Activated T-helper 1 cell treated with Interleukin-2 at 50 U/mL for 16 hours (primary cell): ENCODE data around the gene SH2D4B.

Experiments used
- DNase-seq: peaks from one replicate; pipeline ENCODE4 v3.0.0-alpha.2; 2020; ENCODE audit warnings: low read depth

SH2D4B gene

DNA sequence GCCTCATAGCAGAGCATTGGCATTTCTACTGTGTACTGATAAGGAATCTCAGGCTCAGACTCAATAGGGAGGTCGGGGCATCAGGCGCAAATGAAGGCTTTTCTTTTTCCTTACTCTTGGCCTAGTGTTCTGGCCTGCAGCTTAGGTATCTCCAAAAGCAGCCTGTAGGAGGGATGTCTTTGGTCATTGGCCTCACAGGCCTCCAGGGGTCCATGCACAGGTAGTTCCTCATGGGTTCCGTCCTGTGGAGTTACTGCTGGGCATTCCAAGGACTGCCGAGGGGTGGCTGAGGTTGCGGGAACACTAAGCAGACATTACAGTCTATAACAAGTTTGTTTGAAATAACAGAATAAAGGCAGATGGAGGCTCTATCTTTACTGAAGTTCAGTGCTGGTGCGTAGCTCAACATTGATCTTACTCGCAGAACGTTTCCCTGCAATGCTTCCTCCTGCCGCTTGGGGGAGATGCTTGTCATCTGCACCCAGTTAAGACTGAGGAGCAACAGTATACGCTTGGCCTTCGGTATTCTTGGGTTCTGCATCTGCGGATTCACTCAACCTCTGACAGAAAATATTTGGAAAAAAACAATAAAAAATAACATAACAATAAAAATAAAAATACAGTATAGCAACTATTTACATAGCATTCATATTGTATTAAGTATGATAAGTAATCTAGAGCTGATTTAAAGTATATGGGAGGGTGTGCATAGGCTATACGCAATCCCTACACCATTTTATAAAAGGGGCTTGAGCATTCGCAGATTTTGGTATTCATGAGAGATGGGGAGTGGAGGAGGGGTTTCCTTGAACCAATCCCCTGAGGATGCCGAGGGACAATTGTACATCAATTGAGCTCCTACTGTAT, 58.9 kb downstream of the SH2D4B start:
- DNase-seq: no peak

DNA sequence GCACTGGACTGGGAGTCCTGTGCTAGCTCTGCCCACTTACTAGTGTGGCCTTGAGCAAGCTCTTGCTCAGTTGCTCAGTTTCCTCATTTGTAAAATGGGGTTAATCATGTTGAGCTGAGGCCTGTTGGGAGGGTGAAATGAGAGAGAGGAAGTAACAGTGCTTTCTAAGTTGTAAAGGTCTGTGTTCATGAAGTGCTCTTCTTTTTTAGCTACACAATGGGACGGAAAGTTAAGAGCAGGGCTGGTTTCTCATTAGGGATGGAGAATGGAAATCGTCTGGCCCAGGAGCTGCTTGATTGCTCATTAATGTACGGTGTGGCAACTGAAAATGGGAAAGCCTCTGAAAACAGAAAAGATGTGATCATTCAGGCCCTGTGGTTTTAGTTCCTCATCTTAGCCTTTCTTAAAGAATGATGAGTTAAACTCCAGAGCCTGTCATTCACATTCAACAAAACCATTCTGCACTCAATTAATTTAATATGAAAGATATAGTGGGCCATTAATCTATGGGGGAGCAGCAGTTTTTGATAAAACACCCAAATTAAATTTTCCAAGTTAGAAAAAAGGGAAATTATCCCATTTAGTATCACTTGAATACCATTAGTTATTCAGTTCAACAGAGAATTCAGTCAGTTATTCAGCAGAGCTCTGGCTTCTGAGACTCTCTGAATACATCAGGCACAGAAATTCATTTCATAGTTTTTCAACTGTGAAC, 60.5 kb downstream of the SH2D4B start:
- DNase-seq: no peak

DNA sequence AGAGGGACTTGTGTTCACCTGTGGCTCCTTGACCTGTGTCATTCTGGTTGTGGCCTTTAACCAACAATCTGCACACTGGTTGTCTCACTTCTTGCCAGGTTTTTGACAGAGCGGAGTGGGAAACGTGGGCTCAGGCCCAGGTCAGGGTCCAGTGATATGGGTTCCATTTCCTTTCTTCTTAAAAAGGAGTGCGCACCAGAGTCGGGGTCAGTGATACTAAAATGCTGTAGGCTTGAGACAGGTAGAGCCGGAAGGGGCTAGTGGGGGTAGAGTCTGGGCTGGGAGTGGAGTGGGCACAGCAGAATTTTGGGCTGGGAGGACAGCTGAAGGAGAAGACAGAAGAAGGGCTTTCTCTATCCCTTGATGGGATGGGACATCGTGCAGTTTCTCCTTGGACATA, 61.2 kb downstream of the SH2D4B start:
- DNase-seq: no peak

DNA sequence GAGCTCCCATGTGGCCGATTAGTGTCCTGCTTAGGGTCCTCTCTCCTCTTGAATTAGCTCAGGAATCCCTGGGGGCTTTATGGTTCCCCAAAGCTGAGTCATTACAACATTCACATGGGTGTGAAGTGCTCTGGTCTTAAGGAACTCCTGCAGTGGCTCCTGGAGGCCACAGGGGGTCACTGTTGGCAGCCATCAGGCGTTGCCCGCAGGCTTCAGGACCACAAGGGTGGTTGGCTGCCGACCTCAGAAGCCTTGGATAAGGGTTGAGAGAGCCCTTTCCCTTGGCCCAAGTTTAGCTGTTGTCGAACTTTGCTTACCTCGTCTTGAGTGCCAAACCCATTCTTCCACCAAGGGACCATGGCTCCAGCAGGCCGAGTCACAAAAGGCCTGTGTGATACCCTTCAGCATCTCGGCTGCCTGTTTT, 61.7 kb downstream of the SH2D4B start:
- DNase-seq: no peak

DNA sequence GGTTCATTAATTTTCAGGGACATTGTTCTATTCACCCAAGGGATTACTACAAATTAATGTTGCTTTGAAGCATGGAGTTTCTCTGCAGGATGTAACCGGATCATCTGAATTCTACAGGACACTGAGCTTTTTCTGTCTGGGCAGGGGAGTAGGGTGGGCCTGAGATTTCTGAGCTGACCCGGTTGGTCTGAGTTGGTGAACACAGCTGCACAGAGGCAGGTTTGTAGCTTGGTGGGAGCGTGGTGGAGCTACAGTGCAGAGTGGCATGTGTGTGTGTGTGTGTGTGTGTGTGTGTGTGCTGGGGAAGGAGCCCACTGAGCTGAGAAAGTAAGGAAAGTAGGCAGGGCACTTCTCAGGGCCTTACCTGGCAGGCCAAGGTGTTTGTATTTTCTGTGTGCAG, 62.6 kb downstream of the SH2D4B start:
- DNase-seq: no peak

DNA sequence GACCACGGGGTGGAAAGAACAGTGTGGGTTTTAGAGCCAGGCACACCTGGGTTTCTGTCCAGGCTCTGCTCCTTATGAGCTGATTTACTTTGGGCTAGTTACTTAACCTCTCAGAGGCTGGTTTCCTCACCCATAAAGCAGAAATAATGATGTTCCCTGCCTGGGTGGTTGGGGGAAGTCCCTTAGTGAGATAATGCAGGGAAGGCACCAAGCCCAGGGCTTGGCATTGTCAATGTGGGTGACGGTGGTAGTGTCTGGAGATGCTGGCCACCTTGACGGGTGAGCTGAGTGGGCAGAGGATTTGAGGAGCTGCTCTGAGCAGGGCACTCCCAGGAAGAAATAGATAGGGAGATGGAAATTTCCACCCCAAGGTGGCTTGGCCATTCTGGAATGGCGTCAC, 65.2 kb downstream of the SH2D4B start:
- DNase-seq: no peak

DNA sequence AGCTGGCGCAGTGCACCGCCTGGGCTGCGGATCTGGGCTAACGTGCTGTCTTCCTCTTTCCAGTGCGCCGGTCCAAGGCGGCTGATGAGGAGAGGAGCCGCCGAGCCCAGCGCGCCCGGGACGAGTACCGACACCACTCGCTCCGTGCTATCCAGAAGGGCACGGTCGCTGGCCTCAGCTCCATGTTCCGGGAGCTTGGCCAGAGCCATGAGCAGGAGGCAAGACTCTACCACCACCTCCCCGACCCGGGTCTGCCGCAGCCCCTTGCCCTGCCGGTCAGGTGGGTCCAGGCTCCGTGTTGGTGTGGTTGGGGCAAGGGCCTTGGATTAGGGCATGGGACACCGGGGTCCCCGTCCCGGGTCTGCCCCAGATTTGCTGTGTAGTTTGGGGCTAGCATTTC, 65.8 kb downstream of the SH2D4B start:
- DNase-seq: no peak

DNA sequence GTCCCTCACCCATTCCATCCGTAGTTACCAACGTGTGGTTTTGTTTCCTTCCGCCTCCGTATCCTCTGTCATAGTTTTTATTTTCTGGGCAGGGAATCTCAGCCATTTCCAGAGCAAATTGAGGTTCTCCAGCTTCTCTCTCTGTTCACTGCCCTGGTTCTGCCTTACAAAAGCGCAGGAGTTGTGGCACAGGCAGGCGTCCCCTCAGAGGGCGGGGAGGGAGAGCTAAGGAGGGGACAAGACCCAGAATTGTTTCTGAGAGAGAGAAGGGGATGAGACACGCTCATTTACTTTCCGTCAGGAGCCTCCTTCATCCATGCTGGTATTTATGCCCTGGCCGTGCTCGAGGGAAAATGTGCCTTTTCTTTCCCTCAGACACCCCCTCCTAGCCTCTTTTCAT, 71.0 kb downstream of the SH2D4B start:
- no peak for DNase-seq

DNA sequence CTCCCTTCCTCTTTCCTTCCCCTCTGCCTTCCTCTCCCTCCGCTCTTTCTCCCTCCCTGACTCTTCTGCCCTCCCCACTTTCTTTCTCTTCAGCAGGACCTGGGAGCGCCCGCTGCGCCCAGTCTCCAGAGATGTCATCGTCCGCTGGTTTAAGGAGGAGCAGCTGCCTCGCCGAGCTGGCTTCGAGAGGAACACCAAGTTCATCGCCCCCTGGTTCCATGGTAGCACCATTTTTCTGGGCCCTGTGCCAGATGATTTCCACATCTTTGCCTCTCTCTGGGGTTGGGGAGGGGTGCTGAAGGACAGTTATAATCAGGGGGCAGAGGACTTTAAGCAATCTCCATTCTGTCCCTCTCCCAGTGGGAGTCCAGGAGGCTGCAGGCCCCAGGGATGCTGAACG, 71.6 kb downstream of the SH2D4B start:
- no peak for DNase-seq

DNA sequence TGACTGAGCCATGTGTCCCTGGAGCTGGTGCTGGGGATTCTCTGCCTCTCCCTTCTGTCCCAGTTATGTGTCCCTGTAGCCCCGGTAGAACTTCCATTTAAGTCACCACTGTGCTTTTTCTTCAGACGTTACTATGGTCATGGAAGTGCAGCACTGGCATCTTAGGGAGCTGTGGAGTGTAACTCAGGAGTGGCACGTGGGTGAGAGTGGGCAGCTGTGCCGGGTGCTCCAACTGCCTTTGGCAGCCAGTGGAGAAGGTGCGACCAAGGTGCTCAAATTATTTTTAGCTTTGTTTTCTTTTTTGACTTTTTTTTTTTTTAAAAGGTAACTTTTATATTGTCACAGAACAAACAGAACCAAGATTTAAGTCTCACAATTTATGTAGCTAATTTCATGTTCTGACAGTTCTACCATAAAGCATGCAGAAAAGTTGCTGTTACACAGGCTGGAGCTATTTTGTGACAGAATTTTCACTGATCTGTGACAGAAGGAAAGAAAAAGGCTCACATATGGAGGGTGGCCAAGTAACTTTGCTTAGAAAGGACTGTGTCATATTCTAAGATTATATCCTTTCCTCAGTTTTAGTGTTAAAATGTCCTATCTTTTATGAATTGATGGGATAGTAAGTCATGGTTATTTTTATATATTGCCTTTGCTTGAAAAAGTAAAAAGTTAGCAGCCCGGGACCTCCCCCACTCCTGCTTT, 73.9 kb downstream of the SH2D4B start:
- DNase-seq: no peak

DNA sequence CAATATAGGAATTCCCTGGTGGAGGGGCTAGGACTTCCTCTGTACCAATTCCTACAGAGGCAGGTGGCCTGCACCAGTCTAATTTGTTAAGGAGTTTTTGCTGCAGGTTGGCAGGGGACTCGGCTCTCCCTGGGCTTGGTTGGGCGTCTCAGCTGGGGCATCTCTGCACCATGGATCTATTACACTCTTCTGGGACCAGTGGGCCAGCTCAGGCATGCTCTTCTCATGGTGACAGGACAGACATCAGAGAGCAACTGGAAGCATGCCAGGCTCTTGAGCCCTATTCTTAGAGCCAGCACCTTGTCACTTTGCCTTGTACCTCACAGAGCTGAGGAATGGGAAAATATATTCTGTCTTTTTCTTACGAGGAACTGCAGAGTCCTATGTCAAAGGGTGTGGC, 74.6 kb downstream of the SH2D4B start:
- no peak for DNase-seq

DNA sequence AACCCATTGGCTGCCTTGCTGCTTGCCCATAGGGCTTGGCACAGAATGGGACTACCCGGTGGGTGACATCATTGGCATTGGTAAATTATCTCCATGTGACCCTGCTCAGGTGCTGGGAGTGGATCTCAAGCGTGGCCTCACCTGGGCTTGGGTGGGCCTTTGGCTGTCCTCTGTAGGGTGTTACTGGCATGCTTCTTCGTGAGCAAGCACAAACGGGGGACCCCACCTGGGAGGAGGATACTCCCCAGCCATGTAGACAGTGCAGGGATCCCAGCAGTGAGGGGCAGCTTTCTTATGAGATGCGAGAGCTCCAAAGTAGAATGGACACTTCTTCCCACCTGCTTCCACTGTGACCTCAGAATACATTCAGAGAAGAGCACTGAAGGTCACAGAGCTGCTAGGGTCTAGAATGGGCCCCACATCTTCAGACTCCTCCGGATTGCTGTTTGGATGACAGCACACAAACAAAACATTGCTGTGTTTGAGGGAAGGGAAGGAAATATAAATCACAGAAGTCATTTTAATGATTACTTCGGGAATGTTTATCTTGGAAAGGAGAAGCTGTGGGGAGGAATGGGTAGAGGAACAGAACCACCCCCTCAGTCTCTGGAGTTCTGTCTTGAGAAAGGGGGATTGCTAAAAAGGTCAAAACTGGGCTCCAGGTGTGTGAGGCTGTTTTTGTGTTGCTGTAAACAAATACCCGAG, 75.9 kb downstream of the SH2D4B start:
- no peak for DNase-seq

DNA sequence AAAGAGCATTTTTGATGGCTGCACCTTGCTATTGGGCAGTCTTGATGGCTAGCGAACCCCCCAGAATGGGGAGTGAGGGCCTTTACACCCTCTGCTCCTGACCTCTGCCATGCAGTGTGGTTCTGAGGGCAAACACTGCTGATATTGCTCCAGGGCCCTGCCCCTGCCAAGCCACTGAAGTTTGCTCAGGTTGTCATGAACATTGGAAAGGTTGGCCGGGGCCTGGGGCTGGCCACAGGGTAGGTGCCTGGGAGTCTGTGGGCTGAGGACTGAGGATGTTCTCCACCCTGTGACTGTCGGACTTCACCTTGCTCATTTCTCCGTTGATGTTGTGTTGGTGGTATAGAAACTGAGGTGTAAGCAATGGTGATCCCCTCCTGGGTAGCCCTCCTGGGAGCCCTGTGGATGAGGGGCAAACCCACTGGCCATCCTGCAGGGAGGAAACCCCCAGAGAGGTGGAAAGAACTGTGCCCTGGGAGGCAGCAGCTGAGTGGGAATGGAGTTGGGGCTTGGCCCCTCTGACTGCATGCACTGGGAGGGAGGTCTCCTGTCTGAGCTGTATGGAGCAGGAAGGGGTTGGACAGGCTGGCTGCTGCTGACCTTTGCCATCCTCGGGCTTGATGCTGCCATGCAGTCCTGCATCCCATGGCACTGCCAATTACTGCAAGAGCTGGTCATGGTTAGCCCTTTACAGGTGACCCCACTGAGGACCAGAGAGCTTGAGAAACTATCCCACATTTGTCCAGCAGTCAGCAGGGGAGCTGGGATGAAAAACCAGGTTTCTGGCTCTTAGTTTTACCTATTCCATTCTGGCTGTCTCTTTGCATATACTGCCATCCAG, 77.1 kb downstream of the SH2D4B start:
- no peak for DNase-seq

DNA sequence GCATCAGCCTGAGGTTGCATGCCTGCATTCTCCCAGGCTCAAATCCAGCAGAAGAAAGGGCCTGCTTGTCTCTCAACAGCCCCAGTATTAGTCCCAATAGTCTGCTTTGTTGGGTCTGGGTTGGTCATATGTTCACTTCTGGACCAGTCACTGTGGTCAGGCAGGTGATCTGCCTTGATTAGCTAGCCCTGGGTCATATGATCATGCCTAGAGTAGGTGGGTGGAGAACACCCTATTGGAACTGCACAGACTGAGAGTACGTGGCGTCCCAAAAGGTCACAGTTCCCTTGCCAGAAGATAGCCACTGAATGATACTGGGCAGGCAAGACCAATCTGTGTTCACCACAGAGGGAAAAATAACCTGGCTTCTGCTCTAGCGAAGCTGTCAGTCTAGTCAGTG, 80.1 kb downstream of the SH2D4B start:
- DNase-seq: no peak

DNA sequence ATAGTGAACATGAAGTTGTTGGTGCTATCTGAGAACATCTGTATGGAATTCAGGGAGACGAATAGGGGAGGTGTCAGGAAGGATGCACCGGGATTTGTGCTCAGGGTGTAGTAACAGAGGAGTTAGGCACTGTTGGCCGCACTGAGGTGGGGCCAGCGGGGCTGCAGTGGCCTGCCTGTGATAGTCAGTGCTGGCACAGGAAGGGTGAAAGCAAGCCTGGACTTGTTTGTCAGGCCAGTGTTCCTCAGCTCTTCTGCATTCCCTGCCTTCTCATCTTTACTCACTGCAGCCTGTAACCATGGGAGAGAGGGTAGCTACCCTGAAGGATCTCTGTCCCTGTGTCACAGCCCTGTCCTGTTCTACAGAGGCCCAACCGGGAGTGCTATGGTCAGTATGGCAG, 81.3 kb downstream of the SH2D4B start:
- DNase-seq: no peak

DNA sequence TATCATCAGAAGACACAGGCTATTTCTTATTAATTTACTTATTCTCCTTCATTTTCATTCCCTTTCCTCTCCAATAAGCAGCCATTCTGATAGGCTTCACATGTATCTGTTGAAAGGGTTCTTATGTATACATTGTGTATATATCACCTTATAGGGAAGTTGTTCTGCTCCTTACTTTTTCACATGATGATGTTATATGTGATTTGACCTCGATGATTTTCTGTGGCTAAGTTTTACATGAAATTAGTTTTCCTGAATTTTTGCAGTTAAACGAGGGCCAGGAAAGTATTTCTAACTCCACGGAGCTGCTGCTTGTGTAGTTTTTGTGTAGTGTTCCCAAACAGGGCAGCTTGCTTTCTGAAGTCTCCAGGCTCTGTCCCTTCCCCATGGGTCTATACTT, 84.5 kb downstream of the SH2D4B start:
- no peak for DNase-seq

DNA sequence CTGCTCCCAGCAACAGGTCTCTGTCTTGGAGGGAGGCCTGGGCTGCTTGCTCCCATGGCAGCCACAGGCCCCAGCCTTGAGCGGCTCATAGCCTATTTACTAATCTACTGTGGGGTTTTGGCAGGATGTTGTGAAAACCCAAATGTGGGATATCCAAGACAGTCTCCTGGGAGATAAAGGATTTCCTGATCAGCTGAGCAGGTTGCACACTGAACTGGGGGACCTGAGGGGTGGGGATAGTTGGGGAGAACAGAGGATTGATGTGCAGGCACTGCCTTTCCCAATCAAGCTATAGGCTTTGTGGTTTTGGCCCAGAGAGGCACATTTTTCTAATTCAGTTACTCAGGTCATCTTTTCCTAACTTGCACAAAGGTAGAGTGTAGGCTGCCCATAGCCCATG, 92.6 kb downstream of the SH2D4B start:
- no peak for DNase-seq

DNA sequence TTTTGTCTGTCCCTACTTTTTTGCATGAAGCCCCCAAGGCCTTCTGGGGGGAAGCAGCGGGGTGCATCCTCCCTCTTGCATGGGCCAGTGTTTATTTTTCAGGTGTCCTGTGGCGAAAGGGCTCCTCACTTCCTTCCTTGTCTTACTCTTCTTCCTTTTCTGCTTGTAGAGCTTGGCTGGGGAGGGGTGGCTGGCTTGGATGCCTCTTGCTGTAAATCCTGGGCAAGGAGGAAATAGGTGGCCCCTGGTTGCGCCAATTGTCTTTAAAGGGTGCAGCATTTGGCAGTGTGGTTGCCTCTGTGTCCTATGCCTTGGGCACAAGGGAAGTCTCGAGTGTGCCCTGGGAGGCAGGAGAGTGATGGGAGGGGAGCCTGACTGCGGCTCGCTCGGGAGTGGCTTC, 95.0 kb downstream of the SH2D4B start:
- DNase-seq: no peak

DNA sequence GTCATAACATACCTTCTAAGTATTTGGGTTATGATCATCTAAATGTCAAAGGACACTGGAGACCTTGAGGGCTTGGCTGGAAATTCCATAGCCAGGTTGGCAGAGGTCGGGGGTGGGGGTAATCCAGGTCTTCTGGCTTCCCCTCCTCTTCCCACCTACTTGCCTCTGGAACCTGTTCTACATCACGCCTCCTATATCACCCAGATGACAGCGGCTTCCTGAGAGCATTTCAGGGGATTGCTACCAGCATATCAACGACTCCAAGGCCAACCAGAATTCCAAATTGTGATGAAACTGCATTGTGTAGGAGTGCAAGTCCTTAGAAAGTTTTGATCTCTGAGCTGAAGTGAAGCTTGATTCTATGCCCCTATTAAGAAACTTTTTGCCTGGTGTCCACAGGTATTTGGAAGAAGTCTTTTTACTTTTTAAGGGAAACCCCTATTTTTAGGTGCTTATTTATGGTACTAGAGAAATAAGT, 95.7 kb downstream of the SH2D4B start:
- no peak for DNase-seq

DNA sequence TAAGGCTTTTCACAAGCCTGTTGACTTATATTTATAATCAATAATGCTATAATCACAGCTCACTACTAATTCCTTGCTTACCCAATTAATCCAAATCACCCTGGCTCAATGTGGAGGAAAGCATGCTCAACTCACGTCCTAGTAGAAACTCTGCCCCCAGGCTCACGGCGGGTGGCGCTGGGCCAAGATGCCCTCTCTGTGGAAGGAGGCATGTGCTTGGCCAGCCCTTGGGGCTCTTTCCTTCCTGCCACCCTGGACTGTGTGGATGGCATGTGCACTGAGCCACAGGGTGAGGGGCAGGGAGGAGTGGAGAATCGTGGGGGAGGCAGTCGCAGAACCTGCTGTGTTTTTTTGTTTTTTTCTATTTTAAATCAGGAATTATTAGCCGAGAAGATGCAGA, 96.2 kb downstream of the SH2D4B start:
- DNase-seq: no peak

DNA sequence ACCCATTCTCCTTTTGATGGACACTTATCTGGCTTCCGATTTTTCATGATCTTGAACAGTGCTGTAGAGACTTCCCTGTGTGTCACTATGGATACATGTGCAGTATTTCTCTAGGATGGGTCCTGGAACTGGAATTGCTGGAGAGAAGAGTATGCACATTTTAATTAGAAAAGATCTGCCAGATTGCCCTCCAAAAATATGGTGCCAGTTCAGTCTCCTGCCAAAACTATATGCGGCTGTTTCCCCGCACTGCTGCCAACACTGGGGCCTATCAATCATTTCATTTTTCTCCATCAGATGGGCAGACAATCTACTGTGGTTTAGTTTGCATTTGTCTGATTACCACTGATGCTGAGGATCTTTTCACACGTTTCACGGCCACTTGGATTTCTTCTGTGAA, 105.0 kb downstream of the SH2D4B start:
- DNase-seq: no peak
